ENCODE results near the gene CEP162.

CEP162 gene

GRCh38 chr6:84082689-84083265, 144.7 kb downstream of the CEP162 start:
- no peak for DNase-seq

- DNase-seq, result no peak
Observed at GRCh38 chr6:84081222-84081621, 146.2 kb downstream of the CEP162 start.

GRCh38 chr6:84078335-84078734, 149.1 kb downstream of the CEP162 start:
- no peak for DNase-seq

- no peak for DNase-seq
Observed at GRCh38 chr6:84077645-84078044, 149.8 kb downstream of the CEP162 start.

- DNase-seq, result no peak
Observed at GRCh38 chr6:84074988-84075781, 152.3 kb downstream of the CEP162 start.

Data from CD4-positive, alpha-beta T cell treated with Interleukin-4 for 1 hour (primary cell).